Measurements from ENCODE around the gene CHL1. TPM values are rescaled to one million over a fixed set of nuclear protein-coding genes. Genes with fewer than 3 reads are reported as not detected.
A peak's percentile ranks its signal among the peaks of the same experiment; 100 is the strongest.

The CHL1 gene
- total RNA-seq, 4 donors from 2014 or later: 1.6 to 61.1 (median 5.3) TPM

DNA sequence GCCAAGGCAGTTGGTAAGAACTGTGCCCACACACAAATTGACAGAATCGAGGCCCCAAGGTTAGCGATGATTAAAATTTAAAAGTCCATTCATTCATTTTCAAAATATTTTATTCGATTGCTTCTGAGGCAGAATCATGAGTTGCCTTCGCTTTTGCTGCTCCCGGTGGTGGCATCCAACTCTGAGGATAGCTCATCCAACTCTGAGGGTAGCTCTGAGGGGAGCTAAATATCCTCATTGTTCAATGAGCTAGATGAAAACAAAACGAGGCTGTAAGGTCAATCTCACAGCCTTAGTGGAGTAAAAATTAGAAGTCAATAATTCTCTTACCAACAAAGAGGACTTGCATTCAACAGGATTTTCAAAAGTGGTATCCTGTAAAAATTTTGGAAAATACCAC is 897 bp upstream of the CHL1 start:
- Histone ChIP-seq H3K36me3 (no peaks in the 10 kb centered on the region), H3K9me3 (no peaks in the 10 kb centered on the region), H3K27me3 (peaks cover 0 to 15% of the 10 kb centered on the region in 2 donors), H3K27ac (no peak overlapping the region), H3K4me3 (no peak overlapping the region), H3K4me1 (peaks cover 0 to 17% (median 0%) of the 10 kb centered on the region in 4 donors)
- TF ChIP-seq POLR2A (IDR thresholded peaks at IDR 0.05) (no peak), CTCF (IDR thresholded peaks at IDR 0.05) (no peak)
- no peak for DNase-seq

DNA sequence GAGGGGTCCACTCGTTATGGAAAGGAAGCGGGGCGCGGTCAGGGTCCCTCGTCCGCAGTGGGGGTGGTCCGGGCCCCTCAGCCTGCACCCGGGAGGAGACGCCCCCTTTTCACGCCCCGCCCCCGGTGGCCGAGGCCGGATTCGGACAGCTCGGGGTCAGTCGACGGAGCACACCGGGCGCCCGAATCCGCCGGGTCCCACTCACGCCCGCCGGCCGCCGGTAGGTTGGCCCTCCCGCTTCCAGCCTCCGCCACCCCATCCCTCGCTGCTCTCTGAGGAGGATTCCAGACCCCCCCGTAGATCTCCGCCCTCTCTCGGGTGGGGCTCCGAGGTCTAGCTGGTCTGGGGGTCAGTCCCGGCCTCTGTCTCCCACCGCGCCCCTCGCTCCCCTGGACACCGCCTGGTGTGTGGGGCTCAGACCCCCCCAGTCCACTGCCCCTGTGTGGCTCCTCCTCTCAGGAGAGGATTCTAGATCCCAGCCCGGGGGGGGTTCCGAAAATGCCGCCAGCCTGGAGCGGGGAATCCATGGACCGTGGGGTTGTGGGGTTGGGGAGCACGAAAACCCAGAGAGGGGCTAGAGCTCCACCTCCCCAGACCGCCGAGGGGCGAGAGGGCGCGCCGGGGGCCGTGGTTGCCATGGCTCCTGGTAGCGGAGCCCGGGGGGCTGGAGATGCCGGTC is 725 bp downstream of the CHL1 start:
- H3K27ac ChIP-seq: peak overlapping the region; percentile 47 to 78 (median 66)
- peaks cover 0 to 15% of the 10 kb centered on the region in 2 donors for H3K27me3 ChIP-seq
- H3K36me3 ChIP-seq: no peaks in the 10 kb centered on the region
- DNase-seq: peak; percentile 25 to 50 (median 48)
- peaks cover 0 to 17% (median 0%) of the 10 kb centered on the region in 4 donors for H3K4me1 ChIP-seq
- H3K9me3 ChIP-seq: no peaks in the 10 kb centered on the region
- H3K4me3 ChIP-seq: peak overlapping the region; percentile 43 to 61 (median 49)
- no peak for TF ChIP-seq POLR2A (IDR thresholded peaks at IDR 0.05)
- TF ChIP-seq CTCF (IDR thresholded peaks at IDR 0.05): no peak

- peaks cover 0 to 17% (median 0%) of the 10 kb centered on the region in 4 donors for H3K4me1 ChIP-seq
- no peaks in the 10 kb centered on the region for H3K9me3 ChIP-seq
- peak overlapping the region; percentile 47 to 78 (median 66) for H3K27ac ChIP-seq
- H3K4me3 ChIP-seq: peak overlapping the region; percentile 43 to 61 (median 49)
- no peaks in the 10 kb centered on the region for H3K36me3 ChIP-seq
- TF ChIP-seq POLR2A (IDR thresholded peaks at IDR 0.05) (no peak), CTCF (IDR thresholded peaks at IDR 0.05) (no peak)
- peak in 1 of 3 donors; percentile 44 for DNase-seq
- peaks cover 0 to 15% of the 10 kb centered on the region in 2 donors for H3K27me3 ChIP-seq
Observed at GRCh38 chr3:197828-198491, 1.4 kb downstream of the CHL1 start.

DNA sequence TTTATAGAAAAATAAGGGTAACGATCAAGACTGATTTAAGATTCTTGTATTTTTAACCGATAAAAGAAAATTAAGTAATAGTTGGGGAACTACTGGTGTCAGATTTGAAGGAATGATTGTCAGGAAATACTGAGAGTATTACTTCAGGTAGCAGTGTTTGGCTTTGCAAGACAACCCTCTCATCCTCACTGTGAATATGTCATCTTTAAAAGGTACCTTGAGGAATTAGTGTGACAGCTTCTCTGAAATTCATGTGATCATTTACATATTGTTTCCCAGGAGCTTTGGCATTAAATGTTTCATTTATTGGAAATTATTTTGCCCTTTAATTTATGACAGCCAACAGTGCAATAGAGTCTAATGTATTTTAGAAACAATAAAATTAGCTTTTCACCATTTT is 3.3 kb downstream of the CHL1 start:
- TF ChIP-seq CTCF (IDR thresholded peaks at IDR 0.05): no peak
- TF ChIP-seq POLR2A (IDR thresholded peaks at IDR 0.05): no peak
- no peak for DNase-seq
- Histone ChIP-seq H3K27me3 (peaks cover 0 to 15% of the 10 kb centered on the region in 2 donors), H3K27ac (no peak overlapping the region), H3K4me3 (no peak overlapping the region), H3K36me3 (no peaks in the 10 kb centered on the region), H3K9me3 (no peaks in the 10 kb centered on the region), H3K4me1 (peaks cover 0 to 17% (median 0%) of the 10 kb centered on the region in 4 donors)

GRCh38 chr3:200758-201325 is 4.3 kb downstream of the CHL1 start:
- no peak for DNase-seq
- TF ChIP-seq CTCF (IDR thresholded peaks at IDR 0.05): no peak
- TF ChIP-seq POLR2A (IDR thresholded peaks at IDR 0.05): no peak

More at GRCh38 chr3:200758-201325, 4.3 kb downstream of the CHL1 start:
- Histone ChIP-seq H3K4me3 (no peak overlapping the region), H3K4me1 (peaks cover 0 to 17% (median 0%) of the 10 kb centered on the region in 4 donors), H3K9me3 (no peaks in the 10 kb centered on the region), H3K27ac (no peak overlapping the region), H3K36me3 (no peaks in the 10 kb centered on the region), H3K27me3 (peaks cover 0 to 15% of the 10 kb centered on the region in 2 donors)

Measured in Peyer's patch (tissue), 4 donors.